Glomerular endothelial cell (primary cell): ENCODE measurements around the gene ADI1. TPM values are rescaled to one million over a fixed set of nuclear protein-coding genes. Genes with fewer than 3 reads are reported as not detected.
"Not testable (repeated sequence)": the region's sequence is repeated elsewhere in the genome, so short reads cannot be mapped to it uniquely, and the experiment has no call there.

ENCODE experiments used
- DNase-seq: peaks from one replicate; pipeline ENCODE4 v3.0.0-alpha.2; 2011; ENCODE audit warnings: low read depth, low spot score; ENCODE audit errors: extremely low read depth
- total RNA-seq: library from RNA; depleted of rRNA; stranded (reverse); fragments of >200 nt; gene quantifications from 2 replicates; pipeline ENCODE4 v1.2.3, GENCODE V29; 2015

Gene ADI1
- total RNA-seq, 1 donor from 2014 or later = 42.5 TPM

GRCh38 chr2:3496708-3497080, 22.6 kb downstream of the ADI1 start:
- DNase-seq = not testable (repeated sequence)

- no peak for DNase-seq
Measured at GRCh38 chr2:3494984-3495666, 24.2 kb downstream of the ADI1 start.

- DNase-seq = no peak
Measured at GRCh38 chr2:3493615-3494007, 25.7 kb downstream of the ADI1 start.

- no peak for DNase-seq
Measured at GRCh38 chr2:3492951-3493614, 26.2 kb downstream of the ADI1 start.

GRCh38 chr2:3492475-3492787, 26.9 kb downstream of the ADI1 start:
- DNase-seq = not testable (repeated sequence)

GRCh38 chr2:3491716-3492474, 27.4 kb downstream of the ADI1 start:
- DNase-seq = no peak

GRCh38 chr2:3491306-3491705, 28.0 kb downstream of the ADI1 start:
- DNase-seq = no peak

- no peak for DNase-seq
Measured at GRCh38 chr2:3490191-3491170, 28.9 kb downstream of the ADI1 start.

- DNase-seq = no peak
Measured at GRCh38 chr2:3489764-3490115, 29.6 kb downstream of the ADI1 start.

GRCh38 chr2:3488855-3489763, 30.2 kb downstream of the ADI1 start:
- no peak for DNase-seq

GRCh38 chr2:3488061-3488531, 31.2 kb downstream of the ADI1 start:
- DNase-seq = no peak

GRCh38 chr2:3487432-3487831, 31.9 kb downstream of the ADI1 start:
- no peak for DNase-seq

GRCh38 chr2:3487028-3487425, 32.3 kb downstream of the ADI1 start:
- DNase-seq = no peak

- DNase-seq = no peak
Measured at GRCh38 chr2:3486047-3487027, 33.0 kb downstream of the ADI1 start.

GRCh38 chr2:3485166-3485565, 34.2 kb downstream of the ADI1 start:
- DNase-seq = no peak

- DNase-seq = no peak
Measured at GRCh38 chr2:3483986-3484960, 35.1 kb downstream of the ADI1 start.

- no peak for DNase-seq
Measured at GRCh38 chr2:3483227-3483985, 35.9 kb downstream of the ADI1 start.
